Ovary (tissue), 9 donors: Measurements from ENCODE around the gene FKBP2. TPM values are rescaled to one million over a fixed set of nuclear protein-coding genes. Genes with fewer than 3 reads are reported as not detected.

Experiments
- DNase-seq, 5 donors: peaks; one replicate each; pipeline ENCODE4 v3.0.0-alpha.2; 2019 to 2020
- H3K27ac ChIP-seq, 2 donors: fragments of 200-600 bp; one replicate each; pipeline versions ENCODE4 v1.5.1 to v1.8.0; 2019 to 2022
- H3K27me3 ChIP-seq: fragments of 200-600 bp; one replicate; pipeline ENCODE4 v1.8.0; 2022
- H3K36me3 ChIP-seq: fragments of 200-600 bp; sonication (generic); one replicate; pipeline ENCODE4 v1.5.1; 2019
- H3K4me1 ChIP-seq: one replicate; pipeline ENCODE4 v1.8.1; 2013; ENCODE audit warnings: mild to moderate bottlenecking, moderate library complexity; ENCODE audit not compliant: insufficient read depth
- H3K4me3 ChIP-seq: fragments of 200-600 bp; sonication (generic); one replicate; pipeline ENCODE4 v1.5.1; 2017
- H3K9me3 ChIP-seq, 2 donors: fragments of 200-600 bp in 1 of 2; sonication (generic) in 1 of 2; one replicate each; pipeline versions ENCODE4 v1.5.1 to v1.8.1; 2013 to 2019; ENCODE audit warnings: mild to moderate bottlenecking in 1 of 2, moderate library complexity in 1 of 2
- CTCF ChIP-seq, 3 donors: fragments of 450-650 bp in 2 of 3; fragments of 200-600 bp in 1 of 3; IDR thresholded peaks; one replicate each; pipeline versions ENCODE4 v1.5.1 to v1.8.0; 2016 to 2022; ENCODE audit warnings: antibody characterized with exemption in 3 of 3, mild to moderate bottlenecking in 1 of 3
- EP300 ChIP-seq: sonication (generic); formaldehyde crosslinking; IDR thresholded peaks from one replicate; pipeline ENCODE4 v1.6.1; 2017; ENCODE audit warnings: antibody characterized with exemption
- POLR2A ChIP-seq: fragments of 450-650 bp; IDR thresholded peaks from one replicate; pipeline ENCODE4 v1.6.1; 2017; ENCODE audit warnings: antibody characterized with exemption, mild to moderate bottlenecking, moderate library complexity
- WGBS, 3 donors: extraction: QIAGEN DNeasy Blood & Tissue Kit in 1 of 3; methylation state at CpG; one replicate each; pipeline versions ENCODE4 v1.1.5 to v1.1.7; 2013 to 2017; 5-methylcytosine and 5-hydroxymethylcytosine counted together
- intact Hi-C, 4 donors: fragments of 100-400 bp; cut with DNase I; formaldehyde crosslinking; loops; one replicate each; pipeline versions ENCODE4 v1.11.0 to v1.15.1; 2022 to 2023
- polyA plus RNA-seq, 2 donors: library from polyadenylated mRNA; stranded (reverse); fragments of 200-250 nt in 1 of 2; fragments of 350-450 nt in 1 of 2; fragmentation: Illumina TruSeq in 1 of 2; extraction: RNeasy Lipid Tissue Mini Kit (QIAGEN cat#74804) in 1 of 2; gene quantifications; one replicate each; pipeline ENCODE4 v1.2.3, GENCODE V29; 2013 to 2014
- total RNA-seq, 7 donors: library from RNA; depleted of rRNA in 2 of 7; stranded (reverse); fragments of >200 nt in 2 of 7; fragmentation: NEBNext Ultra II Directional in 3 of 7; extraction: Animal tissue kit (Norgen Biotek cat#: 25700) in 3 of 7; gene quantifications; one replicate each; pipeline versions ENCODE4 v1.1.0 to v1.2.4, GENCODE V29; 2016 to 2023
- donor health status: DM: no; HTN: no; CAD: no; lungs with moderate emphysema.
- donor health status: DM: no; HTN: no; CAD: no.
- donor health status: Bipolar disorder and iron deficiency.
- donor health status: DM: yes; HTN: yes; CAD: no.
- donor health status: DM: no; HTN: no; CAD: no.
- donor health status: DM: yes; HTN: yes; CAD: no.

Gene FKBP2
- total and polyA plus RNA-seq, 9 donors, result 25.1 to 132 (median 49.5) TPM

GRCh38 chr11:64284962-64285884 is 44.3 kb downstream of the FKBP2 start, which contains the start of gene GPR137:
GPR137 (plus strand) TSS chr11:64285848; CDS start chr11:64286525, 677 bp downstream.
- Histone ChIP-seq H3K4me1 (peaks cover 11% of the 10 kb centered on the region), H3K27ac (peak within 1 kb of the TSS; percentile 83 to 96), H3K4me3 (peak within 1 kb of the TSS; percentile 82), H3K27me3 (no peaks in the 10 kb centered on the region), H3K9me3 (no peaks in the 10 kb centered on the region), H3K36me3 (no peaks in the 10 kb centered on the region)
- intact Hi-C loops, result loop anchor here in 2 of 4 donors (2.0 to 10.0 kb wide), 3 partner anchors 14 to 1780 kb away; partner anchors contain the start of gene ESRRA (in 1 of the 2)
- TF ChIP-seq CTCF (IDR thresholded peaks at IDR 0.05) (peak in 1 of 3 donors; percentile 16), EP300 (peak; percentile 16), POLR2A (no peak)
- DNase-seq, result peak; percentile 86 to 94 (median 89)
- WGBS, 3 donors, result 0 to 1% (median 0%) methylated on average over 65 to 102 of the region's 102 CpGs

- H3K36me3 ChIP-seq, result no peaks in the 10 kb centered on the region
- 23 to 30% (median 29%) methylated on average over 30 to 40 of the region's 40 CpGs for WGBS, 3 donors
- intact Hi-C loops, result loop anchor here in 2 of 4 donors (2.0 to 10.0 kb wide), 3 partner anchors 15 to 1779 kb away; partner anchors contain the start of gene ESRRA (in 1 of the 2)
- peak overlapping the region; percentile 83 to 96 for H3K27ac ChIP-seq
- H3K4me1 ChIP-seq, result peaks cover 11% of the 10 kb centered on the region
- peak in 3 of 5 donors; percentile 42 to 59 (median 55) for DNase-seq
- peak overlapping the region; percentile 82 for H3K4me3 ChIP-seq
- no peak for TF ChIP-seq POLR2A
- no peak for TF ChIP-seq EP300
- TF ChIP-seq CTCF (IDR thresholded peaks at IDR 0.05), result no peak
- H3K9me3 ChIP-seq, result no peaks in the 10 kb centered on the region
- H3K27me3 ChIP-seq, result no peaks in the 10 kb centered on the region
Observed at GRCh38 chr11:64285885-64286800, 45.2 kb downstream of the FKBP2 start.

- DNase-seq, result peak in 1 of 5 donors; percentile 16
- TF ChIP-seq CTCF (IDR thresholded peaks at IDR 0.05), result no peak
- TF ChIP-seq EP300, result no peak
- no peak for TF ChIP-seq POLR2A
- Histone ChIP-seq H3K36me3 (no peaks in the 10 kb centered on the region), H3K27me3 (no peaks in the 10 kb centered on the region), H3K27ac (no peak overlapping the region), H3K4me3 (no peak overlapping the region), H3K4me1 (peaks cover 12% of the 10 kb centered on the region), H3K9me3 (no peaks in the 10 kb centered on the region)
- intact Hi-C loops, result loop anchor here in 1 of 4 donors (10.0 kb wide), 1 partner anchor 1778 kb away; no protein-coding TSS in a partner anchor
- WGBS, 3 donors, result 76 to 88% (median 78%) methylated on average over 9 of the region's 9 CpGs
Observed at GRCh38 chr11:64286801-64287159, 45.9 kb downstream of the FKBP2 start.
